Upper lobe of left lung (tissue), 6 donors: Measurements from ENCODE around the gene CYP2U1. TPM values are rescaled to one million over a fixed set of nuclear protein-coding genes. Genes with fewer than 3 reads are reported as not detected.

Experiments used
- ATAC-seq, 2 donors: fragments of 200-7000 bp; cut with Tn5 transposase; one replicate each; pipeline ENCODE4 v1.9.1; 2022; ENCODE audit warnings: mild to moderate bottlenecking in 2 of 2, moderate library complexity in 2 of 2; ENCODE audit not compliant: low FRiP score in 2 of 2
- DNase-seq, 2 donors: peaks; one replicate each; pipeline ENCODE4 v3.0.0-alpha.2; 2019 to 2020
- H3K27ac ChIP-seq, 4 donors: fragments of 200-600 bp; sonication (generic); one replicate each; pipeline ENCODE4 v1.5.1; 2016 to 2019
- H3K27me3 ChIP-seq, 4 donors: fragments of 200-600 bp; sonication (generic); one replicate each; pipeline ENCODE4 v1.5.1; 2017 to 2019
- H3K36me3 ChIP-seq, 4 donors: fragments of 200-600 bp; sonication (generic); one replicate each; pipeline ENCODE4 v1.5.1; 2016 to 2019
- H3K4me1 ChIP-seq, 4 donors: fragments of 200-600 bp; sonication (generic); one replicate each; pipeline ENCODE4 v1.5.1; 2018 to 2019
- H3K4me3 ChIP-seq, 4 donors: fragments of 200-600 bp; sonication (generic); one replicate each; pipeline ENCODE4 v1.5.1; 2017 to 2019; ENCODE audit warnings: mild to moderate bottlenecking in 2 of 4, moderate library complexity in 1 of 4
- H3K9me3 ChIP-seq, 4 donors: fragments of 200-600 bp; sonication (generic); one replicate each; pipeline ENCODE4 v1.5.1; 2018 to 2019
- EP300 ChIP-seq, 4 donors: sonication (generic); formaldehyde crosslinking; IDR thresholded peaks; one replicate each; pipeline ENCODE4 v1.5.1; 2017; ENCODE audit warnings: antibody characterized with exemption in 4 of 4, control low read depth in 2 of 4
- POLR2A ChIP-seq, 4 donors: fragments of 450-650 bp; IDR thresholded peaks; one replicate each; pipeline ENCODE4 v1.5.1; 2016 to 2017; ENCODE audit warnings: antibody characterized with exemption in 4 of 4, mild to moderate bottlenecking in 2 of 4
- POLR2AphosphoS5 ChIP-seq, 2 donors: sonication (generic); formaldehyde crosslinking; IDR thresholded peaks; one replicate each; pipeline ENCODE4 v1.5.1; 2017; ENCODE audit warnings: antibody characterized with exemption in 2 of 2
- WGBS, 2 donors: methylation state at CpG; one replicate each; pipeline ENCODE4 v1.1.5; 2017 to 2018; 5-methylcytosine and 5-hydroxymethylcytosine counted together
- total RNA-seq, 6 donors: library from RNA; depleted of rRNA in 4 of 6; stranded (reverse); fragments of >200 nt in 4 of 6; gene quantifications; one replicate each; pipeline versions ENCODE4 v1.1.0 to v1.2.1, GENCODE V29; 2016 to 2021
- TF ChIP-seq, protein P1 (sequence below), 6 experiments: fragments of 450-650 bp in 4 of 6; fragments of 200-600 bp in 2 of 6; sonication (generic) in 2 of 6; IDR thresholded peaks; one replicate each; pipeline ENCODE4 v1.5.1; 2016 to 2019; ENCODE audit warnings: antibody characterized with exemption in 6 of 6
- donor health status: DM: no; HTN: no; CAD: no; lungs with moderate emphysema.
- donor health status: DM: no; HTN: yes; CAD: no; lungs with severe emphysema.

The CYP2U1 gene
- total RNA-seq, 6 donors from 2014 or later = 3.1 to 8.3 (median 6.1) TPM

GRCh38 chr4:107906458-107907100 lies 24.8 kb upstream of the CYP2U1 start:
- 93% methylated on average over 4 of the region's 4 CpGs for WGBS, 2 donors
- no peaks in the 10 kb centered on the region for H3K9me3 ChIP-seq

DNA sequence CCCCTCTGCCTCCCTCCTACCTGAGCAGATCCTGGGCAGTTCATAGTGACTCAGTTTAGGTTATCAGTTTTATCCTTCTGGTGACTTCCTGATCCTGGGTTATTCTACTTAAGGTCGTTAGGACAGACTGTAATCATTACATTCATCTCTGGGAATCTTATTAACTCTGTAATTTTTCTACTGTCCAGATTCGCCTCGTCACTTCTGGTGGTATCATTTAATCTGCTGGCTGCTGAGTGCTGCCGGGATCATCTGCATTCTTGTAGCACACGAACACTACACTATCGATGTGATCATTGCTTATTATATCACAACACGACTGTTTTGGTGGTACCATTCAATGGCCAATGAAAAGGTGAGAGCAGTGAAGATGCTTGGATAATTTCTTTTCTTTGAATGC lies 23.0 kb upstream of the CYP2U1 start:
- H3K27ac ChIP-seq = no peak overlapping the region
- no peak overlapping the region for H3K4me3 ChIP-seq
- H3K4me1 ChIP-seq = peaks cover 0 to 5% (median 2%) of the 10 kb centered on the region in 4 donors
- H3K27me3 ChIP-seq = no peaks in the 10 kb centered on the region
- ATAC-seq = no peak
- DNase-seq = no peak
- no peaks in the 10 kb centered on the region for H3K9me3 ChIP-seq
- peaks cover 0 to 25% (median 3%) of the 10 kb centered on the region in 4 donors for H3K36me3 ChIP-seq
- TF ChIP-seq POLR2AphosphoS5 (IDR thresholded peaks at IDR 0.05) (no peak), POLR2A (IDR thresholded peaks at IDR 0.05) (no peak), EP300 (IDR thresholded peaks at IDR 0.05) (no peak)
- TF ChIP-seq, protein P1, sequence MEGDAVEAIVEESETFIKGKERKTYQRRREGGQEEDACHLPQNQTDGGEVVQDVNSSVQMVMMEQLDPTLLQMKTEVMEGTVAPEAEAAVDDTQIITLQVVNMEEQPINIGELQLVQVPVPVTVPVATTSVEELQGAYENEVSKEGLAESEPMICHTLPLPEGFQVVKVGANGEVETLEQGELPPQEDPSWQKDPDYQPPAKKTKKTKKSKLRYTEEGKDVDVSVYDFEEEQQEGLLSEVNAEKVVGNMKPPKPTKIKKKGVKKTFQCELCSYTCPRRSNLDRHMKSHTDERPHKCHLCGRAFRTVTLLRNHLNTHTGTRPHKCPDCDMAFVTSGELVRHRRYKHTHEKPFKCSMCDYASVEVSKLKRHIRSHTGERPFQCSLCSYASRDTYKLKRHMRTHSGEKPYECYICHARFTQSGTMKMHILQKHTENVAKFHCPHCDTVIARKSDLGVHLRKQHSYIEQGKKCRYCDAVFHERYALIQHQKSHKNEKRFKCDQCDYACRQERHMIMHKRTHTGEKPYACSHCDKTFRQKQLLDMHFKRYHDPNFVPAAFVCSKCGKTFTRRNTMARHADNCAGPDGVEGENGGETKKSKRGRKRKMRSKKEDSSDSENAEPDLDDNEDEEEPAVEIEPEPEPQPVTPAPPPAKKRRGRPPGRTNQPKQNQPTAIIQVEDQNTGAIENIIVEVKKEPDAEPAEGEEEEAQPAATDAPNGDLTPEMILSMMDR (IDR thresholded peaks at IDR 0.05) = no peak
- WGBS, 2 donors = 90 to 92% methylated on average over 7 of the region's 7 CpGs

More at GRCh38 chr4:107906458-107907100, 24.8 kb upstream of the CYP2U1 start:
- H3K4me3 ChIP-seq = no peak overlapping the region
- ATAC-seq (no peak), DNase-seq (no peak)
- no peaks in the 10 kb centered on the region for H3K4me1 ChIP-seq
- no peaks in the 10 kb centered on the region for H3K27me3 ChIP-seq
- TF ChIP-seq, protein P1 (IDR thresholded peaks at IDR 0.05) = no peak
- no peak for TF ChIP-seq POLR2A (IDR thresholded peaks at IDR 0.05)
- TF ChIP-seq EP300 (IDR thresholded peaks at IDR 0.05) = no peak
- TF ChIP-seq POLR2AphosphoS5 (IDR thresholded peaks at IDR 0.05) = no peak
- H3K27ac ChIP-seq = no peak overlapping the region
- H3K36me3 ChIP-seq = peaks cover 0 to 28% (median 3%) of the 10 kb centered on the region in 4 donors

- Histone ChIP-seq H3K27me3 (no peaks in the 10 kb centered on the region), H3K36me3 (peaks cover 0 to 16% (median 0%) of the 10 kb centered on the region in 4 donors), H3K4me1 (peaks cover 0 to 5% (median 2%) of the 10 kb centered on the region in 4 donors), H3K27ac (no peak overlapping the region), H3K4me3 (no peak overlapping the region), H3K9me3 (no peaks in the 10 kb centered on the region)
- ATAC-seq = peak; percentile 83 to 93
- TF ChIP-seq, protein P1 (IDR thresholded peaks at IDR 0.05) = peak; percentile 62 to 89 (median 84)
- TF ChIP-seq EP300 (IDR thresholded peaks at IDR 0.05) (no peak), POLR2AphosphoS5 (IDR thresholded peaks at IDR 0.05) (peak in 1 of 2 donors; percentile 44)
- peak in 1 of 2 donors; percentile 36 for DNase-seq
- 16 to 21% methylated on average over 2 of the region's 2 CpGs for WGBS, 2 donors
These were observed 18.0 kb upstream of the CYP2U1 start for GRCh38 chr4:107913283-107913899.

- peaks cover 0 to 5% (median 2%) of the 10 kb centered on the region in 4 donors for H3K4me1 ChIP-seq
- H3K4me3 ChIP-seq = no peak overlapping the region
- TF ChIP-seq EP300 (IDR thresholded peaks at IDR 0.05) (no peak), POLR2AphosphoS5 (IDR thresholded peaks at IDR 0.05) (no peak), POLR2A (IDR thresholded peaks at IDR 0.05) (no peak)
- TF ChIP-seq, protein P1 (IDR thresholded peaks at IDR 0.05) = no peak
- H3K27ac ChIP-seq = no peak overlapping the region
- peaks cover 0 to 10% (median 0%) of the 10 kb centered on the region in 4 donors for H3K36me3 ChIP-seq
- no peak for DNase-seq
- ATAC-seq = no peak
- peaks cover 0 to 10% (median 7%) of the 10 kb centered on the region in 4 donors for H3K9me3 ChIP-seq
- no peaks in the 10 kb centered on the region for H3K27me3 ChIP-seq
- WGBS, 2 donors = 90 to 97% methylated on average over 1 of the region's 1 CpG
These were observed 16.1 kb upstream of the CYP2U1 start for GRCh38 chr4:107915220-107915619.
